Sciatic nerve (tissue), 2 donors: ENCODE measurements around the gene SGCB. TPM values are rescaled to one million over a fixed set of nuclear protein-coding genes. Genes with fewer than 3 reads are reported as not detected.

ENCODE experiments used
- ATAC-seq: fragments of 200-7000 bp; cut with Tn5 transposase; one replicate; pipeline ENCODE4 v1.9.1; 2020; ENCODE audit warnings: mild to moderate bottlenecking, moderate library complexity
- DNase-seq: peaks from one replicate; pipeline ENCODE4 v3.0.0-alpha.2; 2020; ENCODE audit warnings: low spot score
- intact Hi-C: fragments of 100-400 bp; cut with DNase I; formaldehyde crosslinking; loops from one replicate; pipeline ENCODE4 v1.14.2; 2022
- total RNA-seq: library from RNA; stranded (reverse); fragmentation: NEBNext Ultra II Directional; extraction: Animal tissue kit (Norgen Biotek cat#: 25700); gene quantifications from one replicate; pipeline ENCODE4 v1.2.1, GENCODE V29; 2021
- donor health status: DM: no; HTN: no; CAD: no.
- donor health status: DM: no; HTN: no; CAD: no.

The SGCB gene
- total RNA-seq, 1 donor from 2014 or later, result 154 TPM

DNA sequence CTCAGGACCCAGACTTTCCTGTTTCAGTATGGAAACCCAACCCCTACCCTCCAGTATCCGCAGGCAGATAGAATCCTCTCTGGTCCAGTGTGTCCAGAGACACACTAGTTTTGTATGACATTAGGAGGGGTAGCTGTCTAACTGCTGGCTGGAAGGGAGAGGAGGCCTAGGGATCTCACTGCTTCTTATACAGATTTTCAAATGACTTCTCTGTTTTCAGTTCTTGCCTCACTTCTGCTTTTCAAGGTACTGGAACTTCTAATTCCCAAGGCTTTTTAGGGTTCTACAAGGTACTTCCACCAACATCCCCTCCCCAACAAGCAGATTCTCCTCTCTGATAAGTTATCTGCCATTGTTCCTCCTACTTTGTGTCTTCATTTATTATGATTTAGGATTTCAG, 6.1 kb downstream of the SGCB start:
- intact Hi-C loops, result no loop called here
- DNase-seq, result no peak
- no peak for ATAC-seq

GRCh38 chr4:52028970-52029369, 9.1 kb downstream of the SGCB start:
- intact Hi-C loops, result no loop called here
- ATAC-seq (no peak), DNase-seq (no peak)

GRCh38 chr4:52019936-52020657, 18.0 kb downstream of the SGCB start, which contains the start of gene LRRC66:
Gene LRRC66 (minus strand): TSS chr4:52020363. CDS start chr4:52017613, 2,750 bp downstream.
- intact Hi-C loops, result no loop called here
- no peak for ATAC-seq

GRCh38 chr4:52017814-52018213, 20.3 kb downstream of the SGCB start:
- ATAC-seq (no peak), DNase-seq (no peak)
- intact Hi-C loops, result no loop called here

More at GRCh38 chr4:52019936-52020657, 18.0 kb downstream of the SGCB start, which contains the start of gene LRRC66:
- DNase-seq, result no peak

DNA sequence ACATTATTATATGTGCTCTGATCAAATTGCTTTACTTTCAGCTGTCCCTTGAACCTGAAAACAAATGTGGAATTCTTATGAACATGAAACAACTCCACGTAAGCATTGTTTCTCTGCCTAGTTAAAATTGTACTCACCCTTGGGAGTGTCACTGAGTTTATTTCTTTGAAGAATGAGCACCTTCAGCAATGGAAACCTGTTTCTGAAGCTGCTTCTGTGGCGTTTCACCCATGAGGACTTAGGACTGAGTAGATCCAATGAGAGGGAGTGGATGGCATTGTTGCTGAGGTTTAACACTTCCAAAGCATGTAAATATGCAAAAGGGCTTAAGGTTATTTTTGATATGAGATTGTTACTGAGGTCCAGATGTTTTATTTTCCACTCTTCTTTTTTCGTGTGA, 21.1 kb downstream of the SGCB start:
- intact Hi-C loops, result no loop called here
- DNase-seq (no peak), ATAC-seq (no peak)

- peak; percentile 62 for ATAC-seq
- no peak for DNase-seq
- intact Hi-C loops, result no loop called here
These were observed 22.7 kb downstream of the SGCB start for GRCh38 chr4:52015366-52015765.

- DNase-seq, result no peak
- ATAC-seq, result no peak
- intact Hi-C loops, result no loop called here
These were observed 23.2 kb downstream of the SGCB start for GRCh38 chr4:52014903-52015302.

GRCh38 chr4:52012651-52013050, 25.4 kb downstream of the SGCB start:
- DNase-seq (no peak), ATAC-seq (no peak)
- intact Hi-C loops, result no loop called here

- ATAC-seq (no peak), DNase-seq (no peak)
- intact Hi-C loops, result no loop called here
These were observed 27.1 kb downstream of the SGCB start for GRCh38 chr4:52010986-52011385.

DNA sequence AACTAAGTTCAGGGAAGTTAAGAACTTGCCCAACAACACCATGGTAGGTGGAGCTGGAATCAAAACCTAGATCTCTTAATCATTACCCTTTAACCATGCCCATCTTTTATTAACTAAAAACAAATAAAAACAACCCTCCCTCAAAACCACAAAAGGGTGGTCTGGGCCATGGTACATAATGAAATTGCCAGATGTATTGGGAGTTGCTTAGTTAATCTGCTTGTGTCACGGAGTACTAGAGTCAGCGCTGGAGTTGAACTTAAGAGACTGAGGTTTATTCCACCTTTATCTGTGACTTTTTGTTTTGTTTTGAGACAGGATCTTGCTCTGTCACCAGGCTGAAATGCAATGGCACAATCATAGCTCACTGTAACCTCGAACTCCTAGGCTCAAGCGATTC, 31.2 kb downstream of the SGCB start:
- DNase-seq (no peak), ATAC-seq (no peak)
- intact Hi-C loops, result no loop called here

DNA sequence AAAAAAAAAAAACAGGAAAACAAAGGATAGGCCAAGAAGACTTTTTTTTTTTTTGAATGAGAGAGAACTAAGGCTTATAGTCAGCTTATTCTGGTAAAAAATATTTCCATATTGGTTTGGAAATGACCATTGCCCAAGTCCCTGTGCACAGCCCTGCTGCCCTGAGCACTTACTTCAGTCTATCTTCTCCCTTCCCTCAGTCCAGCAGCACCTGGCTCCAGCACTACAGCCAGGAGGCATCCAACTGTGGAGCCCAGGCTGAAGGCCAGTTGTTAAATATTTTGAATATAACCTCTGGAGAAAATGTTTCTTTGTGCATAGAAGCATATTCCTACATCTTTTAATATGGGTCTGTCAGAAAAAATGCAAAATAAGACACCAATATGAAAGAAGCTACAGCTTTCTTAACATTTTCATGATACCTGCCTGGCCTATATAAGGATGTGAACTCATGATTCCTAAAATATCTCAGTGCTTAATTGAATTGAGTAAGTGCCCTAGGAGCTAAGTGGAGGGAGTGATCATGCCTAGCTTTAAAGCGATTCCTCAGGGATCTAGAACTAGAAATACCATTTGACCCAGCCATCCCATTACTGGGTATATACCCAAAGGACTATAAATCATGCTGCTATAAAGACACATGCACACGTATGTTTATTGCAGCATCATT, 32.4 kb downstream of the SGCB start:
- DNase-seq, result no peak
- no peak for ATAC-seq
- intact Hi-C loops, result no loop called here

DNA sequence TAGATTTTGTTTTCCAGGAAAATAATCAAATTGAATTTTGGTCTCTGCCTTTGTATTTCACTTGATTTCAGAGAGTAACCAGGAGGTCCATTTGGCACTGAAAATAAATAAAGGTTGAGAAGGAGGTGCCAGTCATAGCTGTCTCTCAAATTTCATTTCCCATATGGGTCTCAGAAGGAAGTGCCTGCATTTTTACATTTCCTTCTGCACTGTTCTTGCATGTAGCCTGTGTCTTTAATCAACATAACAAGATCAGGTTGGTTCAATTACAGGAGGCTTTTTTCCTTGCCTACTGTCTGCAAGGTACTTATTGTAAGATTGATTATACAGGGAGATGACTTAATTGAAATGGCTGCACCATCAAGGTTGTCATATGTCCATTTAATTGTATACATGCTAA, 33.7 kb downstream of the SGCB start:
- DNase-seq, result no peak
- intact Hi-C loops, result no loop called here
- ATAC-seq, result no peak

- DNase-seq (no peak), ATAC-seq (no peak)
- intact Hi-C loops, result no loop called here
These were observed 36.5 kb downstream of the SGCB start for GRCh38 chr4:52001616-52002015.

GRCh38 chr4:51999250-51999649, 38.8 kb downstream of the SGCB start:
- intact Hi-C loops, result no loop called here
- DNase-seq (no peak), ATAC-seq (no peak)

DNA sequence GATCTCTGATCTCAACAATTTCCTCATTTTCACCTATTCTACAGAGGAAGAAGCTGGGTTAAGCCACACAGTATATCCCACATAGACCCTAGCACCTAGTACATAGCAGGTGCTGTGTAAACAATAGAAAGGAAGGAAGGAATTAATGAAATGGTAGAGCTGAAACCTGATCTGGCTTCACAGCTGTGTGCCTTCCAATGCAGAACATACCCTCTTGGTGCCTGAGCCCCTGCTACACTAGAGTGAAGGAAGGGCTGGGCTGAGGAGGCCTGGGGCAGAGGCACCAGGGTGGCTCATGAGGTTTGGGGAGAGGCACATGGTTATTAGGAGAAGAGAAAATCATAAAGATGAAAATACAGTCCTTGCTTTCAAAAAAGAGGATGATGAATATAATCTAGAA, 39.3 kb downstream of the SGCB start:
- ATAC-seq, result no peak
- intact Hi-C loops, result no loop called here

GRCh38 chr4:51997647-51998046, 40.5 kb downstream of the SGCB start:
- no peak for DNase-seq
- intact Hi-C loops, result no loop called here
- no peak for ATAC-seq

More for the DNA sequence above, 39.3 kb downstream of the SGCB start:
- DNase-seq, result no peak

- ATAC-seq, result no peak
- intact Hi-C loops, result no loop called here
- no peak for DNase-seq
These were observed 42.4 kb downstream of the SGCB start for GRCh38 chr4:51995647-51996220.
